HG03064 (cell line): ENCODE measurements around the gene SOCS7.

ENCODE experiments used
- ATAC-seq: cut with Tn5 transposase; IDR thresholded peaks from one replicate; pipeline ENCODE4 v1.9.1; 2021; ENCODE audit warnings: low read depth; ENCODE audit not compliant: unreplicated experiment

Gene SOCS7

GRCh38 chr17:38361694-38362465 is 10.2 kb downstream of the SOCS7 start:
- no peak for ATAC-seq

GRCh38 chr17:38363016-38363415 is 11.4 kb downstream of the SOCS7 start:
- no peak for ATAC-seq

DNA sequence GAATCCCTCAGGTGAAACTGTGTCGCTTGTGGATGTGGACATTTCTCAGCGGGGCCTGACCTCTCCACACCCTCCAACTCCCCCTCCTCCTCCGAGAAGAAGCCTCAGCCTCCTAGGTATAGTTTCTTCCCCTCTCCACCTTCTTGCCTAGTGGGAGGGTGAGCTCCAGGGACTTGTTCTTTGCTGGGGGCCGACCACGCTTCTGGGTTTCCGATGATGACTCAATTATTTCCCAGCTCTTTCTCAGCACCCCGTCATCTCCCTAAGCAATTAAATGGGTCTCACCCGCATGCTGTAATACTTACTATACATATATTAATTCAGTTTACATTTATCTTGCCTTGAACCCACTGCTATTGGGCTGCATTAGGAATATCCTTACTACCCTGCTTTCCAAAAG is 13.1 kb downstream of the SOCS7 start:
- ATAC-seq, result no peak

DNA sequence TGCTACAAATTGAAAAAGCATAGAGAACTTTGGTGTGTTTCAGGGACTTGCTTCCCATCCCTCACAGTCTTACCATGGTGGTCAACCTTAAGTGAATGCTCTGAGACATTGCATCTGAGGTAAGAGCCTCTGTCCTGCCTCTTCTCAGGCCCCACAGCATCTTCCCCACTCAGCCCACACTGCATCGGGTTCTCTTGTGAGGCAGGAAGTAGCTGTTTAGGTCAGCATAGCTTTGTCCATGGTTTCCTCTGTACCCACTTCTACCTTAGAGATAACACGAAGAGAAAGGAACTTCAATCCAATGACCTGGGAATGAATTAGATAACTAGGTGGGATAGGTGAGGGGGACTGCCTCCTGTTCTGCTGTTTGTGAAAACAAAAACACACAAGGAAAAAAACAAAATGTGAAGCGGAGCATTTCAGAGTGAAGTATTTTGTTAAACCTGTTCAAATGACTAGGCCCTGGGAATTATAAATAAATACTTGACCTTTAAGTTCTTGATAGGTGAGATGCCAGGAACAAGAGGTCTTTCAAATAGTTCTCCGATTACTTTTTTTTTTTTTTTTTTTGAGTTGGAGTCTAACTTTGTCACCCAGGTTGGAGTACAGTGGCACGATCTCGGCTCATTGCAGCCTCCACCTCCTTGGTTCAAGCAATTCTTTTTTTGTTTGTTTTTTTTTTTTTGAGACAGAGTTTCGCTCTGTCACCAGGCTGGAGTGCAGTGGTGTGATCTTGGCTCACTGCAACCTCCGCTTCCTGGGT is 17.7 kb downstream of the SOCS7 start:
- no peak for ATAC-seq

GRCh38 chr17:38379448-38379847 is 27.8 kb downstream of the SOCS7 start:
- no peak for ATAC-seq

- ATAC-seq, result no peak
These were observed 43.4 kb downstream of the SOCS7 start for GRCh38 chr17:38395090-38395489.

DNA sequence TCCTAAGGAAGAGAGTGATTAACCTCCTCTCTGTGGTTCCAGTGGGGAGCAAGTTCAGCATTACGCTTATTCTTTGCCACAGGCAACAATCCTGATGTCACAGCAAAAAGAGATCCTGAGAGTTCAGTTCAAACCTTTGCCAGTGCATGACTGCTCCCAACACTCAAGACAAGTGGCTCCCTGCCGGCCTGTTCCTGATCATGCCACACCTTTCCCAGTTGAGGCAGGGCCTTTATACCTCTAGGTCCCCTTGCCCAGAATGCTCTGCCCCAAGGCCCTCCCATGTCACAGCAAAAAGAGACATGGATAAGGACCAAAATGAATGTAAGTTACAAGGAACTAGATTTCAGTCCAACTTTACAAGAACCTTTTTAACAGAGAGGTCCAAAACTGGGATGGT is 45.6 kb downstream of the SOCS7 start:
- ATAC-seq, result no peak

GRCh38 chr17:38400286-38400685 is 48.6 kb downstream of the SOCS7 start:
- ATAC-seq, result no peak

DNA sequence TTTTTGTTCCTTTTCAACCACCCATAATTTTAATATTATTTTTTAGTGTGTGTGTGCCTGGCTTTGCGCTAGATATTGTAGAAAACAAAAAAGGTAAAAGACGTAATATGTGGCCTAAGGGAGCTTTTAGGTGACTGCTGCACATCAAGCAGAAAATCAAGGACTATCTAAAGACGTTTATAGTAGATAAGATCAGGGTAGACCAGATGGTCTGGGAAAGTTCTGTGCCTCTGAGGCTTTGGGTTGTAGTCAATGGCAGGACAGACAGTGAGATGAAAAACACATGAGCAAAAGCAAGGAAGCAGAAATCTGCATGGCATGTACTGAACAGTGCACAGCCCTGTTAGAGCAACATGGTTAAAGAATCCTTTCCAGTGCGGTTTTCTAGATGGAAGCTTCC is 49.8 kb downstream of the SOCS7 start:
- no peak for ATAC-seq

GRCh38 chr17:38402897-38403296 is 51.3 kb downstream of the SOCS7 start:
- ATAC-seq, result no peak

DNA sequence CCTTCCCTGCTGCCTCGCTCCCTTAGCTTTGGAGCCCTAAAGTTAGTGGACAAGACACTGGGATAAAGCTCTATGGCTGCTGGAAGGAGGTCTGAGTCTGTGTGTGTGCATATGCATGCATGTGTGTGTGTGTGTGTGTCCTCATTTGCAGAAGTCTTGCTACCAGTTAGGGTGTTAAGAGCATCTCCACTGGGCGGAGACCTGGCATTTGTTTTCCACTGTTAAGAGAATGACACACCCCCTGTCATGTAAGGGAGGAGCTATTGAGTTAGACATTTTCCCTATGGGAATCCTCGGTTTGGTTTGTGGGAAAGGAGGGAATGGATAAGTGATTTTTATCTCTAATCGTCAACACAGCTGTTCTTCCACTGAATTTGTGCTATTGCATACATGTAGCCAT is 51.8 kb downstream of the SOCS7 start:
- ATAC-seq, result no peak

- no peak for ATAC-seq
These were observed 52.7 kb downstream of the SOCS7 start for GRCh38 chr17:38404174-38404943.

DNA sequence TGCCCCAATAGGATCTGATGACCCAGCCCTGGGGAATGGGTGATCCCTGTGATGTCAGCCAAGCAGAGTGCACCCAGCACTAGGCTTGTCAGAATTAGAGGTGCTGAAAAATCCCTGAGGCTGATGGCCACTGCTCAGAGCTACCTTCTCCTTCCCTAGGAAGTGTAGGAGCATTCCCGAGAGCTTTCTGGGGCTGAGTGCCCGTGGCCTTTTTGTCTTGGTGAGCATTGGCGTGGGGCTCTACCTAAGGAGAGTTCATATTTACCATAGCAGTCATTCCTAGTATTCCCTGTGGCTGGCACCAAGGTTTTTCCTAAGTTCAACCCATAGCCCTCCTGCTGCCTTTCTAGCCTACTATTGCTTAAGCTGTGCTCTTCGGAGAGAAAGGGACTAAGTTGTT is 54.0 kb downstream of the SOCS7 start:
- no peak for ATAC-seq

DNA sequence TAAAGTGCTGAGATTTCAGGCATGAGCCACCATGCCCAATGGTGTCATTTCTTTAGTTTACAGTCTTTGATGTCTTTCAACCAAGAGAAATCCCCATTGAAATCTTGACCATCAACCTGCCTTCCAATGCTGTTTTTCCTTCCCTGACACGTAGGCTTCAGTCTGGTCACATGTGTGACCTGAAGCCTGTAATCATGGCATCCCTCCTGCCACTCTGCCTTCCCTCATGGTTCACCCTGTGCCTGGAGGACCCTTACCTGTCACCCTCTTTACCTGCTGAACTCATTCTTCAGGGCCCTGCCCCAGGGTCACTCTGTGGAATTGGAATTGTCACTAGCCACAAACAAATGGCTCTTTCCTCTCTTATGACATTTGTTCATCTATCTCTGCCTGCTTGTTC is 58.6 kb downstream of the SOCS7 start:
- no peak for ATAC-seq

DNA sequence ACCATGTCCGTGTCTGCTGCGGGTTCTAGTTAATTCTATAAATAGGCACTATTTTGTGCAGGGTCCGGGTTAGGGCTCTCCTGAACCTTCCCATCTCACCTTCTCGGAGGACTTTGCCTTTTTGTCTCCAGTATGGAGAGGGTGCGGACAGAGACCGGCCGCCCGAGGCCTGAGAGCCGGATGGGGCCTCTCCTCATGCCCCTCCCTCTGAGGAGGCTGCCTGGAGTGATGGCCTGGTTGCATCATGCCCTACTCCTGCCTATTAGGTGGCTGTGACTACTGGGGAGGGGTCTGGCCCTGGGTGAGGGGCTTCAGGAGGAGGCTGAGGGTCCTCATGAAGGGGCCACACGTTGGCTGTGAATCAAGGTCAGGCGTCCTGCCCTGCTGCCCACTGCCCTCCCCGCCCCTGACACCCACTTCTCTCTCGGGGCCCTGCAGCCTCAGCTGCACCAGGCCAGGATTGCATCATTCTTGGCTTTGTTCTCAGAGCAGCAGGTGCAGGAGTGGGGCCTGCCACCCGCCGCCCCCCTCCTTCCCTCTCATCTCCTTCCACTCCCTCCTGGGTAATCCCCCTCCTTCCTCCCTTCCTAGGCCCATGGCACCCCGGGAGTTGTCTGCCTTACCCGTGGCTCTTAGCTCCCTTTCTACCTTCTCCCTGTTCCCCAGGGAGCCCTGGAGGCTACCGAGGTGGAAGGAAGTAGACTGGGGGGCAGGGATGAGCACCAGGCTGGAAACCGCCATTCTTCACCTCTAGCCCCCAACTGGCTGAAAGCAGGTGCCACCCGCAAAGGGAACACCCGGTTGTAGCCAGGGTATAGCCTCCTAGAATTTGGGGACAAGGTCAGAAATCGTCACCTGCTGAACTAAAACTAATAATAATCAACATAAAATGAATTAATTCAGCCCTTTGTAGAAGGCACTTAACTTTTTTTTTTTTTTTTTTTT is 63.9 kb downstream of the SOCS7 start:
- ATAC-seq, result no peak

GRCh38 chr17:38416840-38417209 is 65.2 kb downstream of the SOCS7 start:
- ATAC-seq, result no peak

- no peak for ATAC-seq
These were observed 65.7 kb downstream of the SOCS7 start for GRCh38 chr17:38417210-38417951.

GRCh38 chr17:38418062-38418692 is 66.5 kb downstream of the SOCS7 start:
- no peak for ATAC-seq
